ENCODE measurements around the gene FSTL3.

FSTL3 gene

DNA sequence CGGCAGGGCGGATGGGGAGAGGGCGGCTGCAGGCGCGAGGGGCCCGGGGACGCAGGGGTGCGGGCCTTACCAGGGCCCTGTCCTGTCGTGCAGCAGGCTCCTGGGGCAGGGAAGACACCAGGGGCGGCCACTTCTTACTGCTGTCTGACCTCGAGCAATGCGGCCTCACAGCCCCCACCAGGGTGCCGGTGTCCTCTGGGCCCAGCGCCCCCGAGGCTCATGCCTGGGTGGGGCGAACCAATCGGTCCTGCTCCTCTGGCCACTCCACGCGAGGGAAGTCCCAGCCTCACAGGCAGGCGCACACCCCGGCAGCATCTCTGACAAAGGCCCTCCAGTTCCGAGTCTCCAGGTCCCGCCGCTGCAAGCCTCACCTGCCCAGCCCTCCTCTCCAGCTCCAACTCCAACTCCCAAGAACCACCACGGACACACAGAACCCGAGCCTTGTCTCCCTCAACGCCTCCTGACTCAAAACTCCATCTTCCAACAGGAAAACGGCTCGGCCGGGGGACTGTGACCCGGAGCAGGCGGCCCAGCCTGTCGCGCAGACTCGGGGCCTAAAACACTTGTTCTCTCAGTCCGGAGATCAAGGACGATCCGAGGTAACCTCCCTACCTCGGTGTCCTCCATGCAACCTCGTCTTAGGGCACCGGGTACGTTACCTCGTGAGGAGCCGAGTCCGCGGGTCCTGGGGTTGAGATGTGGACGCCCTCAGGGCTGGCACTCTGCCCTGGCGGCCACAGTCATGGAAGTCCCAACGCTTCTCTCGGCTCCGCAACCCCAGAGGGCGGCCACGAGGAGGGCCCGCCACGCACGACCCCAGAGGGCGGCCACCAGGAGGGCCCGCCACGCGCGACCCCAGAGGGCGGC, 30.0 kb upstream of the FSTL3 start:
- DNase-seq (ENCODE audit: low spot score), result no peak

DNA sequence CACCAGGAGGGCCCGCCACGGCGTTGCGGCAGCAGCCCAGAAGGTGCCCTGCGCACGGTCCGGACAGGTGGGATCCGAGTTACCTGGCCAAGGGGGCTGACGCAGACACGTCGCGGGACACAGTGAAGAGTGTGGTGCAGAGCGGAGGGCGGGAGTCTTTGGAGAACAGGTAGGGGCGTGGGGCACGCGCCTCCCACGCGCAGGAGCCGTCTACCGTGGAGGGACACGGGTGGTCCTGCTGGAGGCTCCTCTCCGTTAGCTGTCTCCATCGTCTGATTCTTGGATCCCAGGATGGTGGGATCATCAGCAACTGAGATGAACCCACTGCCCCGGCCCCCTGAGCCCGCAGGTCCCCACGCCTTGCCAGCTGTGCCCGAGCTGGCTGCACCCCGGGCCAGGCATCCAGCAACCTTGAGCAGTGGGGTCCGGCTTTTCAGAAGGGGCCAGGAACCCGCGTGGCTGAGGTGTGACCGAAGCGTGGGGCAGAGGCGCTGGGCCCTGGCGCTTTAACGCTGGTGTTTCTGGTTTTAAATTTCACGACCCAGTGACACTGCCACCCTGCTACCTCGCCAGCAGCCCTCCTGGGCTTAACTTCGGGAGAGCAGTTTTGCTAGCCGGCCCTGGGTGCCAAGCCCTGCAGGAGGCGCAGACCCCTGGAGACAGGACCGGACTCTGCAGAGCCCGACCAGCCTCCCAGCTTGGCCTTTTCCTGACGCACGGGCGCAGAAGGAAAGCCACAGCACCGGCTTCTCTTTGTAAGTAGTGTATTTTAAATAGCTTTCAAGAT, 29.2 kb upstream of the FSTL3 start:
- DNase-seq (ENCODE audit: low spot score), result no peak

DNA sequence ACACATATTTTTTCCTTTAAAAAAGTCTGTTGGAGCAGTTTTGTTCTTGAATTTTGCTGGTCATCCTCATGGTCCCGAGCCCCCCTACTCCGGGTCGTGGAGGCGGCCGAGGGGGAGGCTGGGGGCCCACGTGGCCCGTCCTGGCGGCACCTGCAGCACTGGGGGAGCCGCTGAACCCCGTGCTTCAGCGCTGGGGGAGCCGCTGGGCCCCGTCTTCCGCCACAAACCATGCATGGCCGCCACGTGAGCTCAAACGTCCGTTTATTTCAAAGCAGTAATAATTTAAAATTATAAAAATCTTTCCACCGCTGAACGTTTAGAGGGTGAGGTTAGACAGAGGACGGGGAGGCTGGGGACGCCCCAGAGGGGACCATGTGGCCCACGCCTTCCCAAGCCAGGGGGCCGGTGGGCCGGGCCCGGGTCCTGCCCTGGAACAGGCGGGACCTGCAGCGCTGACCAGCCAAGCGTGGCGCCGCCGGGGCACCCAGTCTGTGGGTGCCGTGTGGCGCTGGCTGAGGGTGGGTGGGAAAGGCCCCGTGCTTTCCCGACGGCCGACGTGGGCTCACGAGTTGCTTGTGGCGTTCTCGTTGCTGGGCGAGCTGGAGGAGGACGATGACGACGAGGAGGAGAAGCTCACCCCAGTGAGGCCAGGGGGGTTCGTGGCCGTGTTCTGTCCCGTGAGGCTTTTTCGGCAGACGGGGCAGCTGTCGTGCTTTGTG, 28.5 kb upstream of the FSTL3 start:
- no peak for DNase-seq (ENCODE audit: low spot score)

DNA sequence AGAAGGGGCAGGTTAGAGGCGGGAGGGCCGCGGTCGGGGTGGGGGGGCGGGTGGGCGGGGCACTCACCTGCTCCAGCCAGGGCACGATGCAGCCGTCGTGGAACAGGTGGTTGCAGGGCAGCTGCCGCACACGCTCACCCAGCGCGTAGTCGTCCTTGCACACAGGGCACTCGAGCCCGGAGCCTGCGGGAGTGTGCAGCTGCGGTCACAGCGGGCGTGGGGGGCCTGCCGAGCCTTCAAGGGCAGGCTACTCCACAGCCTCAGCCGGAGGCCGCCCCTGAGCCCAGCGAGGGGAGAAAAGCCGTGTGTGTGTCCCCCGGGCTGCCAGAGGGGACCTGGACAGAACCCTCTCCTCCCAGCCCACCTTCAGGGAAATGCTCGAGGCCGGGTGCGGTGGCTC, 27.9 kb upstream of the FSTL3 start:
- no peak for DNase-seq (ENCODE audit: low spot score)

DNA sequence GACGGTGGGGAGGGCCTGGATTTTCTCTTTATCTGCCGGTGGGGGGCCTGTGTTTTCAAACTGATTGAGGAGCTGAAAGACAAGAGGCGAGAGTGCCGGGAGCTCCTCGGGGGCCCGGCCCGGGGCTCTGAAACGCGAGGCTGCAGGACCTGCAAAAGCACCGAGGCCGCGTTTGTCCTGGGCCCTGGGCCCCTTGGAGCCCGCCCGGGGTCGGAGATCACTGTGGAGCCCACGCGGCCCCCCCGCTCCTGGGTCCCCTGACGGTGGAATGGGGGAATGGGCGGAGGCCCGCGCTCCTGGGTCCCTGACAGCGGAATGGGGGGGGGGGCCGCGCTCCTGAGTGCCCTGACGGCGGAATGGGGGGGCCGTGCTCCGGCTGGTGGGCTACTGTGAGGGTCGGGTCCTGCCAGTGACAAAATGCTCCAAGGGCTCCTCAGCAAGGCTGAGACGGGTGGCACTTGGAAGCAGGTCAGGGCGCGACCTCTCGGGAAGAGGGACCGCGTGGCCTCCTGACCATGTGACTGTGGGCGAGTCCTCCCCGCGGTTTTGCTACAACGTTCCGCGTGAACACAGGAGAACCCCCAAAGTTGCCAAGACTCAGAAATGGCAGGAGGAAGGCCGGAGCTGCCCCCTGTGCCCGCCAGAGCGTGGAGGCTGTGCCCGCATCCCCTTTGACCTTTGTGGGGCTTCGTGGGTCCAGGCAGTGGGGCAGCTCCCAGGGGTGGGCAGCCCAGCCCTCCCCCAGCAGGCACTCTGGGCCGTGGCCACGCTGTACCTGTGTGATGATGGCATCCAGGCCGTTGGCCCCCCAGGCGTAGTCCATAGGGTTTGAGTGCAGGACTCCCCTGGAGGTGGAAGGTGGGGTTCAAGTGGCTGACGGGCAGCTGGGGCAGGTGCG, 27.0 kb upstream of the FSTL3 start:
- no peak for DNase-seq (ENCODE audit: low spot score)

DNA sequence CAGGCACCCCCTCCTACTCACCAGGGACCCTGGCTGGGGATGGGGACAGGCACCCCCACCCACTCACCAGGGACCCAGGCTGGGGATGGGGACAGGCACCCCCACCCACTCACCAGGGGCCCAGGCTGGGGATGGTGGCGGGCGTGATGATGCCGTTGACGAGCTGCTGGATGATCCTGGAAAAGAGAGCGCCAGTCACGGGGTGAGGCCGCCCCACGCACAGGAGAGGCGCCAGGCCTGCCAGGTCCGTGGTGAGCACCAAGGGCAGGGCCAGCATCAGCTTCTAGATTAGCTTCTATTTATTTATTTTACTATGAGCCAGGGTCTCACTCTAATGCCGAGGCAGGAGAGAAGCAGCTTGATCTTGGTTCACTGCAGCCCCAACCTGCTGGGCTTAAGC, 26.1 kb upstream of the FSTL3 start:
- DNase-seq (ENCODE audit: low spot score), result no peak

DNA sequence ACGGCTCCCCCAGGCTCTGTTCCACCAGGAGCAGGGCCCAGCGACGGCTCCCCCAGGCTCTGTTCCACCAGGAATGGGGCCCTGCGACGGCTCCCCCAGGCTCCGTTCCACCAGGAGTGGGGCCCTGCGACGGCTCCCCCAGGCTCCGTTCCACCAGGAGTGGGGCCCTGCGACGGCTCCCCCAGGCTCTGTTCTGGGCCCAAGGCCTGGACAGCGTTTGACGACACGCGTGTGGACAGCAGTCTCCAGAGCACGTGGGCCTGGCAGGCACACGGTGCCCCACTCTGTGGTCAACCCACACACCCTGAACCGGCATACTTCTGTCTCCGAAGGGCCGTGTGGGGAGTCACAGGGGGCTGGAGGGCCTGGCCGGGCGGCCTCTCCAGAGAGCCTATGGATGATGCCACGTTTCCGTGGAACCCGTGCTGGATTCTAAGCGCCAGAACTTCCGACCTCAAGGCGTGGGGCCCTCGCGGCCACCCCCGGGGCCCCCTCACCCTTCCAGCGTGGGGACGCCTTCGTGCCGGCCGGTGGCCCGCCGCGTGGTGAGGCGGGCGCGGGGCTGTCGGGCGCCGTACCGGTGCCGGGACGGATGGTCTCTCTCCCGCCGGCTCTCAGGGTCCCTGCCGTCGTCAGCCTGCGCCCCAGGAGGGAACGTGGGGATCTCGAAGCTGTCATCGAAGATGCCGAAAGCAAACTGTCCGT, 24.9 kb upstream of the FSTL3 start:
- no peak for DNase-seq (ENCODE audit: low spot score)

DNA sequence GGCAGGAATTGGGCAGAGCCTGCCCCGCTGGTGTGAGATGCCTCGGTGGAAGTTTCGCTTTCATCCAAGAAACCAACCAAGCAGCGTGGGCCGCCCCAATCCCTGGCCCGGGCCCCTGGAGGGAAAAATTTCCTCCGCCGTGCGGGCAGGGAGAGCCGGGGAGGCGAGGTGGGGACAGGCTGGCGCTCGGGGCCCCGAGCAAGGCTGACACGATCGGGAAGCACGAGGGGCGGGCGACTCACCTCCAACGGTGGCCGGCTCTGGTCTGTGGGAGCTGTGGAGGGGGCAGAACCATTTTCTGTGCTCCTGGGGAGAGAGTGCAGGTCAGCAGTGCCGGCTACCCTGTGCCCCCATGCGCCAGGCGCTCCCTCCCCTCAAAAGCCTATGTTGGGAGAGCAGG, 24.2 kb upstream of the FSTL3 start:
- no peak for DNase-seq (ENCODE audit: low spot score)

DNA sequence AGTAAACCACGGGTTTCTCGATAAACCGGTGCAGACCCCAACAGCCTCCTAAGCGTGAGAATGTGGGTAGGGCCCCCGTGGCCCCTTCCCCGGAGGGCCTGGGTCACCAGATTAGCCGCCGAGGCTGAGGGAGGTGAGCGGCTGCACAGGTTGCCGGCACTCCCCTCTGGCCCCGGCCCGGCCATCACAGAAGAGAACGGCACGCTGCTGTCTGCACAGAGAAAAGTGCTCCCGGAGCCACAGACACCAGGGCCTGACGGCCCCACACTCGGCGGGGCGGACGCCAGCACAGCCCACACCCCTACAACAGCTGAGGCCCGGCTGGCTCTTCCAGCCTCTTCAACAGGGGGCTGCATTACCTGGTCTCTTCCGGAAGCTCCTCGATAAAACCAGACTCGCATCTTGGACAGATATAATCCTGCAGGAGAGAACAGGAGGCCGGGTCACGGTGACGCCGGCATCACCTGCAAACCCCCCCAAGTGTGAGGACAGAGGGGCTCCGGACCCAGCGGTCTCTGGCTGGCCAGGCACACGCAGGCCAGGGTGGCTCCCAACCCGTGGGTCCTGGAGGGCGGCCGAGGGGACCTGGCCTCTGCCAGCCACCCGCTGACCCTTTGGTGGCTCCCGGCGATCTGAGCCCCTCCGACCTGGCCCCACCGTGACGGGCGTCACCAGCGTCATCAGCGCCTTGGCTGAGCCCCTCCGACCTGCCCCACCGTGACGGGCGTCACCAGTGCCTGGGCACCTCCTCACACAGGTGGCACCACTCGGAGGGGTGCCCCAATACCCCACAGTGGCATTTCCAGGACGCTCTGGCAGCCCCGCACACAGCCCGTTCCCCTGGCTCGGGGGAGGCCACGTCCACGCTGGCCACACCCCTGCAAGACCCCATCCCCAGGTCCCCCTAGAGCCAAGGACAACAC, 23.5 kb upstream of the FSTL3 start:
- DNase-seq (ENCODE audit: low spot score), result no peak

DNA sequence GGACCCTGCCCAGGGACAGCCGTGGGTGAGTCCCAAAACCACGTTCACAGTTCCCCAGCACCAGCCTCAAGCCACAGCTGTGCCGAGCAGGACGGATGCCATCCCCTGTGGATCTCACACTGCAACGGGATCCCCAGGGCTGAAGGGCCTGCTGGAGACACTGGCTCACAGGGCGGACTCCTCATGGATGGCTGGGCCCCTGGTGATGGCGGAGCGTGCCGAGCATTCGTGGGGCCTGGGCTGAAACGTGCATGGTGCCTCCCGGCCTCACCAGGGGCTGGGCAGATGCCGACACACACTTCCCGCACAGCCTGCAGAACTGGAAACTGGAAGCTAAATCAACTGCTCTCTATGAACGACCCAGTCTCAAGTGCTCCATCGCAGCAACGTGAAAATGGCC, 22.8 kb upstream of the FSTL3 start:
- DNase-seq (ENCODE audit: low spot score), result no peak

DNA sequence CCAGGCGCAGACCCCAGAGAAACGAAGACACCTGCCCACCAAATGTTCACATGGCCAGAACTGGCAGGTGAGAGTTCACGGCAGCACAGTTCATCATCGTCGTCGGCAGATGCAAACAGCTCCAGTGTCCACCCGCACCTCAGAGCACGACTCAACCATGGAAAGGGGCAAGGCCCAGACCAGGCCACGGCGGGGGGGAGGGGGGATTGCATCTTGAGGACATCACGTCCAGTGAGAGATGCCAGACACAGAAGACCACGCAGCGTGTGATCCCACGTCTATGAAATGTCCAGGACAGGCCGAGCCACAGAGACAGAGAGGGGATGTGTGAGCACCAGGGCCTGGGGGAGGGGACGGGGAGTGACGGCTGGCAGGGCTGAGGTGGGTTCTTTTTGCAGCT, 20.5 kb upstream of the FSTL3 start:
- no peak for DNase-seq (ENCODE audit: low spot score)

DNA sequence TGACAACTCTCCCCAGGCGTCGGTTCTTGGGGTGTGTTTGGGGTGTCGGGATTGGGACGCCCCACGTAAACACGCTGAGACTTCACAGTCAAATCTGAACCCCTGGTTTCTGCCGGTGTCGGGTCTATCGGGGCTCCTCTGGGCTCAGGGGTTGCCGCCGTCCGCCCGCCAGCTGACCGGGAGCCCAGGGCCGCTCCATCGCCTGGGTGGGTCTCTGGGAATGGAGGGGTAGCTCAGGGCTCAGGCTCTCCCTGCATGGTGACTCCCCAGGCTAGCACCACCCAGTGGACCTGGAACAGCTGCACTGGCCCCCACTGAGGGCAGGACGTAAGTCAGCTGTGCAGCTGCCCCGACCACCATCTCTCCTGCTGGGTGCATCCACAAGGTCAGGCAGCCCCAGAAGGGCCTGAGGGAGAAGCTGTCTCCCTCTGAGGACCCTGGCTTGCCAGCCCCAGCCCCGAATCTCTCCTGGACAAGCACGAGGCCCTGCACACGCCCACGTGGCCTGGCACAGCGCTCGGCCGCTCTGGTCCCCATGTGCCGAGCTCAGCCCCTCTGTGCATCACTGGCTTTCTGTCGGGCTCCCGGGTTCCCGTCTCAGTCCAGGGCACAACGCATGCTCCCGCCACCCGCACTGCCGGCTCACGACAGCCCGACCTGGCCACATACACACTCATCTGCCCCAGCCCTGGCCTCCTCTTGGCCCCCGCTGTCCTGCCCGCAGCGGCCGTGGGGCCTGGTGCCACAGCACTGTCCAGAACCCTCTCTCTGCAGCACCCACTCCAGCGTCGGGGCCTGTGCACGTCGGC, 19.2 kb upstream of the FSTL3 start:
- no peak for DNase-seq (ENCODE audit: low spot score)

DNA sequence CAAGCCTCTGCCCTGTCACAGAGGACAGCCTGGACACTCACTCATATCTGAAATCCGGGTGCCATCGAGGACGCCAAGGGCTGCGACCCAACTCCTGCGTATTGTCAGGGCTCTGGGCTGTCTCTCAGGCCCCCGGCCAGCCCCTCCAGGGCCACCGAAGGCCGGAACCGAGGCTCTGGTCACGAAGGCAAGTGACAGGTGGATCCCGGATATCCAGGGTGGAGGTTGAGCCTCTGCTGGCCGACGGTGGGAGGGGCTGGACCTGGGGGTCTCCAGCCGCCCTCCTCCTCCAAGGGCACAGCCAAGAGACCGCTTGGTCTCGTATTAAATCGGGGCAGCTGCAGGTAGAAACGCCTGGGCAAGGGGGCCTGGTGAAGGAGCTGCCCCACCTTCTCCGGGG, 18.6 kb upstream of the FSTL3 start:
- DNase-seq (ENCODE audit: low spot score), result no peak

DNA sequence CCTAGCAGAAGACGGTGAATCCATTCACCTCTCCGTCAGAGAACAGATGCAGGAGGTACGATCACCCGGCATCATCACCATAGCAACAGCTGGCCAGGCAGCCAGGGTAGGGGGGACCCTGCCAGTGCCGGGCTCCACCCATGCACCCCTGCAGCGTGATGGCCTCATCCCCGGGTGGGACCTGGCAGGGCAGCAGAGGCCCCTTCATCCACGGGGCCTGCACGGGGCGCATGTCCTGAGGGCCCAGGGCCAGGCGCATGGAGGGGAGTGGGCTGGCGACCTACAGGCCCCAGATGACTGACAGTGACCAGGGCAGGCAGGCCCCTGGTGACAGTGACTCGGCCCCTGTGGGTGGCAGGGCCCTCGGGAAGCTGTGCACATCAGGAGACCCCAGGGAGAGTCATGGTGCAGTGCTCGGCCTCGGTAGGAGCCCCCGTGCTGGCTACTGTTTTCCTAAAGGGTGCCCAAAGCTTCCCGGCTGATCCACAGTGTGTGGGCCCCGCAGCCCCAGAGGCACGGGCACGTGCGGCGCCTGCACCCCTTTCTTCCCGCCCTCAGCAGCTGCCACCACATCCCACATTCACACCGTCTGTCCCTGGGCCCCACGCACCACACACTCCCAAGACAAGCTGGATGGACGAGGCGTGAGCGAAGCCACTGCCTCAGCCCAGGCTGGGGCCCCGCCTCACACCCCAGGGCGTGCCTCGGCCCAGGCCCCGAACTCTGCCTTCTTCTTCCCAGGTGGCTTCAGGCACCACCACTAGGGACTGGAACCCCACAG, 17.9 kb upstream of the FSTL3 start:
- no peak for DNase-seq (ENCODE audit: low spot score)

DNA sequence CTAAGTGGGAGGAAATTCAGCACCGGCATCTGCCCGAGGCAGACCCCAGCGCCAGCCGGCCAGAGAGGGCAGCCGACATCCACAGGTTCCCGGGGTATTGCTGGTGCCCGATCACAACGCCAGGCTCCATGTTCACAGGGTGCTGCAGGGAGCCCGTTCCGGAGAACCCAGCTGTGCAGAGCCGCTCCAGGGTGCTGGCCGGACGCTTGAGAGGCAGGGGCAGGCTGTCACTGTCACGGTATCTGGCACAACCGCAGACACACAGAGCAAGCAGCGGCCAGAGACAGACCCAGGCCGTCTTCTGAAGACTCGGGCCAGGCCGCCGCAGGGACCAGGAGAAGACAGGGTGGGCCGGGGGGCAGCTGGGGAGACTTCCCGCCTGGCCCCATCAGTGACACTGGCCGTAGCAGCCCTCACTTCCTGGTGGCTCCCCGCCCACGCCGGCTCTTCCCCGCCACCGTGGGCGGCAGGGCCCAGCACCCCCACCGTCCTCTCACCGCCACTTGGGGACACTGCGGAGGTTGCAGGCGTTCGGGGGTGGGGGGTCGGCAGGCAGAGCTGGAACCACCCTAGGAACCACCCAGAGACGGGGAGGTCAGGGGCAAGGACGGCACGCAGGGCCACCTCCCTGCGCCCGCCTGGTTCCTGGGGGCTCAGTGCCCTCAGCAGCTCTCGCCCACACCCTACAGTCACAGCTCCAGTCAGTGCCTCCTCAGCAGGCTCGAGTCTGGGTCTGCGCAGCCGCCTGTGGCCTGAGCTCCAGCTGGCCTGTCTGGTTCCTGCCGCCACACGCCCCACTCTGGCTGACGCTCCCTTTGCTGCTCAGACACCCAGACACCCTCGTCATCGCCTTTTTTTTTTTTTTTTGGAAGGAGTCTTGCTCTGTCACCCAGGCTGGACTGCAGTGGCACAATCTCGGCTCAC, 17.0 kb upstream of the FSTL3 start:
- DNase-seq (ENCODE audit: low spot score), result no peak

DNA sequence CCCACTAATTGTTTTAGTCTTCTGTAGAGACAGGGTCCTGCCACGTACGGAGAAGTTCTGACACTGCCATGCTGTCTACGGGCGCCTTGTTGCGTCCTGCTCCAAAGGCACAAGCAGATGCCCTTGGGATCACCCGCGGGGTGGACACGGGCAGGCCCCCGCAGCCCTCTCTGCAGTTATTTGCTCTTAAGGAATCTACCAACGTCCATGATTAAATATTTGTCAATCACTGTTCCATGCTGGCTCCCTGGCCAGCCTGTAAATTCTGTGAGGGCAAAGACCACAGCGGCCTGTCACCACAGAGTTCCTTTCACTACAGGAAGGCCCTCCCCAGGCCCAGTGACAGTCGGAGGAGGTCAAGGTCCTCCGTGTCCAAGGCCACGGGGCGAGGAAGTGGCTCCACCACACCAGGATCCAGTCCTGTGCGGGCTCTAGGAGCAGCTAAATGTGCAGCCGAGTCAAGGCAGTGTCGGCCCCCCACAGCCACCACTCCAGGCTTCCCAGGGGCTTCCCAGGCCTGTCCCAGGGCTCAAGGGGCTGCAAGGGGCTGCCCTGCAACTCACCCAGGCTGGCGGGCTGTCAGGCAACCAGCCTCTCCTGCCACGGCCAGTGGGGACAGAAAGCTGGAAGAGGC, 15.3 kb upstream of the FSTL3 start:
- DNase-seq (ENCODE audit: low spot score), result peak; percentile 69
